Raji (cell line): ENCODE data around the gene SOSTDC1.

Experiments
- POLR2A ChIP-seq: IDR thresholded peaks from 2 replicates; pipeline ENCODE4 v1.6.1; 2011; ENCODE audit warnings: low read depth, low read length, control low read depth; ENCODE audit not compliant: insufficient read depth

The SOSTDC1 gene

DNA sequence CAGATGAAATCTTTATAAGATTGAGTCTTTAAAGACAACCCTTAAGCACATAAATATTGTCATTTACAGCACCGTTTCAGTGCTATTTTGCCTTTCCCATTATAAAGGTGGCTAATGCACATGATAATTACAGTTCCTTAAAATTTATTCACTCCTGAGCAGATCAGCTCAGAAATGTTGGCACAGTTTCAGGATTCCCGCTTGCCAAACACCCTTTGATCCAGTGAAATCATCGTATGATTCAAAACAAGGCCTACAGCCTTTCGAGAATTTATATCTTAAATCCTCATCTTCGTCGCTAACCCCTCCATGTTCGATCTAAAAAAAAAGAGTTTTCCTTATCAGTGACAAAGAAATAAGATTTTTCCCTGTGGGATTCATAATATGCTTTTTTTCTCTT lies 14.1 kb upstream of the SOSTDC1 start:
- TF ChIP-seq POLR2A = no peak

DNA sequence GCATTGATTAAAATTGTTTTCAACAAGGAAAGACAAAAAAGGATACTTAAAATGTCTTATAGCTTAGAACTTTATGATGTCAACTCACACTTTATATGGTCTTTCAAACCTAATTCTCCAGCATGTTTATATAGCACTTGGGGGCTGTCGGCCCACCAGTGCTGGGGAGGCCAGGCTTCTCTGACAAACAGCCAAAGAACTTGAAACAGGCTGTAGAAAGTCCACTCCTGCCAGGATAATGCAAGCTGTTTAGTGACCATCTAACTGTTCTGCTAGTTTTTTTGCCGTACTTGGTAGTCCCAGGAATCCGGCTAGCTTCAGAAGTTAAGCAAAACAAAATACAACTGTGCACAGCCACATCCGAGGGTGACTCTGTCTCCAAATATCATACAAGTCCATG lies 13.6 kb upstream of the SOSTDC1 start:
- TF ChIP-seq POLR2A = no peak

GRCh38 chr7:16471933-16472332 lies 6.4 kb upstream of the SOSTDC1 start:
- no peak for TF ChIP-seq POLR2A

DNA sequence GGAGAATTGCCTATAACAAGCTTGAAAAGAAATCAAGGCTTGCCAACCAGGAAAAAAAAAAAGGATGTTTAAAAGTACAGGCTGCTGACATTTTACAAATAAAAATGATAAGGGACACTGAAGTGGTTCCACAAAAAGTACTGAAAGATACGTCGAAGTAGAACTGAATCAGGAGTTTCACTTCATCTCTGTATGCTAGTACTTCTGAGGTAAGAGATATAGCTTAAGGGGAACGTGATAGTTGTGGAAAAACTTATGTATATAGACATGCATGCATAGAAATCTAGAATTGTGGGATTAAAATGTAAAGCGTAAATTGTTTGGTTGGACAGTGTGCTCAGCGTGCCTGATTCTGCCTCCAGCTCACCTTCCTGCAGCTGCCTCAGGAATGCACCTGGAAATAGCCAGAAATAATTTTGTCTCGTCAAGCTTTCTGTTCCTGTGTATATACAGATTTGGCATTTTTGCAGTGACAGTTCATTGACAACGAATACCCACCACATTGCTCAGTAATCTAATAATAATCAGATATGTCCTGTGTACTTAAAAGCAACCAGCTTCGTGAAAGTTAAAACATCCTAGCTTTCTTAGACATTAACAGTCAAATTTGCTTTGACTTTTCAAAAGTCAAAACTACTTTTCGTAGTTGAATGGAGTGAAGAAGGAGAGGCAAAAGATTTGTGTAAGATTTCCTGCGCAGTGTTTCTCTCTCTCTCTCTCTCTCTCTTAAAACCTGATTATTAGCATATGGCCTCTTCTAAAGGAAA lies 1.4 kb downstream of the SOSTDC1 start:
- TF ChIP-seq POLR2A = no peak

DNA sequence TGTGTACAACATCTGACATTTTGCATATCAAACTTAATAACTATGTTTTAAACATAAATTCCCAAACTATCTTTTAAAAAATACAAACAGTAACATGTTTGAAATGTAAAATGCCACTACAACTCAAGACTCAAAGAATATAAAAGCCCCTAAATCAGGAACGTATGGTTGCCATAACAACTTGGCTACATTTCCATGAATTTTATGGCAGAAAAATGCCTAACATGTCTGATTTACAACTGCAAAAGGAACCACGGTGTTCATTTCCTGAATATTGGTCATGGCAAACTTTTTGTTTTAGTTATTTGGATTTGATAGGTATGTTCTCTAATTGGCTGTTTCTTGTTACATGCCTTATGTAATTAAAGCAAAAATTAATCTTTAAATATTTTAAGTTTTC lies 2.0 kb downstream of the SOSTDC1 start:
- no peak for TF ChIP-seq POLR2A

GRCh38 chr7:16462431-16462889 lies 3.1 kb downstream of the SOSTDC1 start:
- TF ChIP-seq POLR2A = no peak

DNA sequence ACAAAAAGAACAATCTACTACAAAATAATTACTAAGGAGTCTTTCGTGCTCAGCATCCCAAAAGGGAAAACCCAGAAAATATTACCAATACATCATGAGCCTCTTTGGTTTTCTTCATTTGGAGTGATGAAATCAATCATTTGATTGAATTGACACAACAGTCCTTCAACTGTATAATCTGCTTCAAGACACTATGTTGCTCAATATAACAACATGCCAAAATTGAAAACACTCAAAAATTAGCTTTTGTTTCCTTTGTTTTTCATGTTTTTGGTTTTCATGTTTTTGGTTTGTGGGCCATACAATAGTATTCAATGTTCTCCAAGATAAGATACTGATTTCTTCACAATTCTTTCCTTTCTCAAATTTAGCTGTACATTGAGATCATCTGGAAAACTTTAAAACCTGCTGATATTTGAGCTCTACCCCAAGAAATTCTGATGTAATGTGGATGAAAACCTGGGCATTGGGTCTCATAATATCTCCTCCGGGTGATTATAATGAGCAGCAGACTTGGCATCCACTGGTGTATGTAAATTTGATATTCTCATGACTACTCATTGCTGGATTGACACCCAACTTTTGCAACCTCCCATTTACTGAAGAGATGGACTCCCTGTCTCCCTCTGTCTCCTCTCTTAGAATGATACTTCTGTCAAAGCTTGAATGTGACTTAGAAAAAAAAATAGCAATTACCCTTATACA lies 4.6 kb downstream of the SOSTDC1 start:
- TF ChIP-seq POLR2A = no peak

GRCh38 chr7:16455591-16455990 lies 9.9 kb downstream of the SOSTDC1 start:
- no peak for TF ChIP-seq POLR2A

DNA sequence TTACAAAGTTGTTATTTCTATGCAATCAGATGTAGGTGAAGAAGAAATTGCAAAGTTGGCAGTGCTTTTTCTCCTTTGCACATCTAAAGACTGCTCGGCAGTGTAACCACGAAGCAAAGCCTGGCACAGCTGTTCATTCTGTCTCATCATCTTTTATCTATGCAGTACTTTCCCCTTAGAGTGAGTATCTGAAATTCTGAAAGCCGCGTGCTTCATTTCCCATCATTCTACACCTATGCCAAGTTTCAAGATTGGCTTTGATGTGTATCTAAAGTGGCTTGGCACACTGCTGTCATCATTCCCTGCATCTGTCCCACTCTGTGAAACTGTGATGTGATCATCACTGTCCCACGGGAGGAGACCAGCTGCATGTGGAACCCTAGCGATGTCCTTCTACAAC lies 15.2 kb downstream of the SOSTDC1 start:
- no peak for TF ChIP-seq POLR2A

GRCh38 chr7:16447876-16448275 lies 17.7 kb downstream of the SOSTDC1 start:
- no peak for TF ChIP-seq POLR2A

- no peak for TF ChIP-seq POLR2A
These were observed 19.0 kb downstream of the SOSTDC1 start for GRCh38 chr7:16446508-16446907.

DNA sequence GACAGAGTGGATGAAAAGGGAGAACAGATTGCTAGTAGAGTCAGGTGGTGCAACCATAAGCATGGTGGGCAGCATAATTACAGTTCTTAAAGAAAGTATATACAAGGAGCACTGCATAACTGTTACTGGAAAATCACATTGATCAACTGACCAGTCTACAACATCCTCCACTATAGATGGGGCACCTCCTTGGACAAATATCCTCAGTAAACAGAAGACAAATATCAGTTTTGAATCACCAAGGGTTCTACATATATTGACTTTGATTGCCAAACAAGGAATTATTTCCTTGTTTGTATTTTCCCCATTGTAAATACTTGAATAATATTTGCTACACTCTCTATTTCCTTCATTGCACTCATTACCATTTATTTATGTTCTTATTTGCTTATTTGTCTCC lies 26.6 kb downstream of the SOSTDC1 start:
- TF ChIP-seq POLR2A = no peak

GRCh38 chr7:16436306-16436705 lies 29.2 kb downstream of the SOSTDC1 start:
- no peak for TF ChIP-seq POLR2A

DNA sequence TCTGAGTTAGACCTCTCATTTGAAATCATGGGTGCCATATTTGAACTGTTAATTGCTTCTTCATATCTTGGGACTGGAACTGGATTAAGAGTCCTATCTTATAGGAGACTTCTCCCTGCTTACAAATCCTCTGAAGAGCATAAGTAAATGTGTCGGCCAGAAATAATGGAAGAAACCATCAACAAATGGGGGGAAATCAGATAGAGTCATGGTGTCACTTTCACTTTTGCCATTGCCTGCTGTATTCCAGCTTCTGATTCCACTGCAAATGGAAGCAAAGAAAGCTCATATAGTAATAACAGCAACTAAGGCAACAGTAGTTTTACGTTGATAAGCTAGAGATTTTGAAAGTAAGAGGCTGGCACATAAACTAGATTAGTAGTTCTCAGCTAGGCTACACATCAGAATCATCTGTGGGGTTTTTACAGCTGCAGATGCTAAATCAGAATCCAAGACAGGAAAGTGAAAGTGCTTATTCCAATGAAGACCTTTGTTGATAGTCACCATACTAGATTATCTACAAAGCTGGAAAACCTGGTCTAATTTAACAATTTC lies 31.9 kb downstream of the SOSTDC1 start:
- TF ChIP-seq POLR2A = no peak

DNA sequence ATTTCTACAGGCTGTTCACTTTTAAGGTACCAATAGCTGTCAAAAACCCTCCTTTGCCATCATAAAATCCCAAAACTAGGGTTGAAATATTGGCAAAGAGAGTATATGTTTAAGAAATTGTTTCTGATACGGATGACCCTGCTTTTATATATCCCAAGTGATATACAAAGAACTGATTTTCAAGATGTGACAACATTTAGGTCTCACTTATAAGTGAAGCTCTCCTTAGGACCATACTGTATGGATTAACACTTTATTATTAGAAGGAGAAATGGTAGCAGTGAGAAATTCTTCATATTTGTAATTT lies 33.2 kb downstream of the SOSTDC1 start:
- no peak for TF ChIP-seq POLR2A
